ENCODE data around the gene TSC22D3. TPM values are rescaled to one million over a fixed set of nuclear protein-coding genes. Genes with fewer than 3 reads are reported as not detected.

Gene TSC22D3
- total RNA-seq, 1 experiment from 2014 or later = not detected

DNA sequence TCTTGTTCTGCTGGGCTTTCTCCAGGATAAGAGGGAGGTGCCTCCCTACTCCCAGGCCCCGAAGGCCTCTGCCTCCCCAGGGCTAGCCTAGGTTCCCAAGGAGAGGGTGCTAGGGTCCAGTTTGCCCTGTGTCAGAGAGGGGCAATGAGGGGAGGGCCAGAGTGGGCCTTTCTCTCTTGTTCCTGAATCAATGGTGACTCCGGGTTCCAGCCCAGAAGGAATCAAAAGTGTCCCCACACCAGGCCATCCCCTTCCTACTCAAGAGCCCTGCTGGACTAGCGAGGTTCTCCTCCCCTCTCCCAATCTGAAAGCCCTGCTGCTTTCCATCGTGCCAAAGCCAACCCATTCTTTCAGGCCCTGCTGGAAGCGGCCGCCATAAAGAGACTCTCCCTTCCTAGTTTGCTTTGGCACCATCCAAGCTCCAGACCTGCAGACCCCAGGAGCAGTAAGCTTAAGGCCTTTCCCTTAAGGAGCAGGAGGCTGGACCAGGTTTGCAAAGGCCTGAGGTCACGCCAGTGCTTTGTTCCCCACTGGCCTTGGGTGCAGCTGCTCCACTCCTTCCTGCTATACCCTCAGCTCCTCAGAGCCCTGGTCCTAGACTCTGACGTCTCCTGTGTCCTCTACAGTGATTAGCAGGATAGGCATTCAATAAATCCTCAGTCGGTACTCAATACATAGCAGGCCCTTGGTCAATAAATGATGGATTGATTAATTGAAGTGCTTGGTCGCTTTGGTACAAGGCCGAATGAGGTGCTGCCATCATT, 10.6 kb downstream of the TSC22D3 start:
- in situ Hi-C loops (cut with HindIII; ENCODE audit: low sequenced_read_pairs) = no loop called here
- DNase-seq (ENCODE audit: low spot score) = no peak

- no peak for DNase-seq (ENCODE audit: low spot score)
- in situ Hi-C loops (cut with HindIII; ENCODE audit: low sequenced_read_pairs) = no loop called here
Observed at GRCh38 chrX:107763647-107764046, 11.9 kb downstream of the TSC22D3 start.

DNA sequence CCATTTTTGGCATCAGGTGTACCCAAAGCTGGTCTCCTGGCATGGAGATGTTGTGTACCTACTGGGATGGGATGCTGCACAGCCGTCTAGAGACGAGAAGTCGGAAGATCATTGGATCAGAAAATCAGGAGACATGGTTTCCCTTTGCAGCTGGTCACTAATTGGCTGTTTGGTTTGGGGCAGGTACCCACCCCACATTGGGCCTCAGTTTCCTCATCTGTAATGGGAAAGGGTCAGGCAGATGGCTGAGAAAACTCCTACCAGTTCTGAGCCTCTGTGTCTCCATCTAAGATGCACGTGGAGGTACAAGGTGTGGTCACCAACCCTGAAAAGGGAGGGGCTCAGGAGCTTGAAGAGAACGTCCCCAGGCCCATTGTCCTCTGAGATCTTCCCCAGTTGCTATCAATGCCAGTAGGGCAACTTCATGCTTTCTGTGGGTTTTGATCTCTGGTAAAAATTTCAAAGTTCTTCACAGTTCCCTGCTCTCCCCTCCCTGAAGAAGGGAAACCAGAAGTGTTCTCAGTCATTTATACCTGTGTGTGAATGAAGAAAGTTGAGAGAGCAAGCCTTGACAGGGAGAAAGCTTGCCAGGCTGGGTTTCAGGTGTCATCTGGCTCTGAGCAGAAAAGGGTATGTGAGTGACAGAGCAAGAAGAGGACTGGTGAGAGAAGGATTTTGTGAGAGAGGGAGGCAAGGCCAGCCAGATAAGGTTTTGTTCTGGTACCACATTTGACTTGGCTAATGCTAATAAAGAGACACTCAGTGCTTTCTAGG, 15.1 kb downstream of the TSC22D3 start:
- in situ Hi-C loops (cut with HindIII; ENCODE audit: low sequenced_read_pairs) = no loop called here
- DNase-seq (ENCODE audit: low spot score) = no peak

DNA sequence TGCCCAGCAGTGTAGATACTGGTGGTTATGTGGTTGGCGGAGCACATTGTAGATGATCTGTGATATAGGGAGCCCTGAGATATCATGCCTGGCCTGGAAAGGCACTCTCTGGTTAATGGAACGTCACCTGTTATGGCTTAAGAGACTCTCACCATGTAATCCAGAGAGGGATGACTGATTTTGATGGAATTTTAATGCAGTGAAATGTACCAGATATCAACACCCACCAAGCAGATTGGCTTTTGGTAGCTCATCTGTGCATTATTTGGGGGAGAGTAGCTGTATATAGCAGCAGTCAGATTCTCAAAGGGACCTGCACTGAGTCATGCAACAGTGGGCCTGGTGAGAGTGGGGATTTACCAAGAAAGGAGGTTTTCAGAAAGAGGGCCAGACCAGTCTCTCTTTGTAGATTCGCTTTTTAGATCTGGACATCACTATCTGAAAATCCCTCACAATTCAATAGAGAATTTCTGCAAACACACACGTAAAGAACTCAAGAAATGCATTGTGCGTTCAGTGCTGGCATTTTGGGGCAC, 17.3 kb downstream of the TSC22D3 start:
- no peak for DNase-seq (ENCODE audit: low spot score)
- in situ Hi-C loops (cut with HindIII; ENCODE audit: low sequenced_read_pairs) = no loop called here

- DNase-seq (ENCODE audit: low spot score) = no peak
- in situ Hi-C loops (cut with HindIII; ENCODE audit: low sequenced_read_pairs) = no loop called here
Observed at GRCh38 chrX:107755721-107756120, 19.9 kb downstream of the TSC22D3 start.

- in situ Hi-C loops (cut with HindIII; ENCODE audit: low sequenced_read_pairs) = no loop called here
- no peak for DNase-seq (ENCODE audit: low spot score)
Observed at GRCh38 chrX:107753187-107753586, 22.4 kb downstream of the TSC22D3 start.

DNA sequence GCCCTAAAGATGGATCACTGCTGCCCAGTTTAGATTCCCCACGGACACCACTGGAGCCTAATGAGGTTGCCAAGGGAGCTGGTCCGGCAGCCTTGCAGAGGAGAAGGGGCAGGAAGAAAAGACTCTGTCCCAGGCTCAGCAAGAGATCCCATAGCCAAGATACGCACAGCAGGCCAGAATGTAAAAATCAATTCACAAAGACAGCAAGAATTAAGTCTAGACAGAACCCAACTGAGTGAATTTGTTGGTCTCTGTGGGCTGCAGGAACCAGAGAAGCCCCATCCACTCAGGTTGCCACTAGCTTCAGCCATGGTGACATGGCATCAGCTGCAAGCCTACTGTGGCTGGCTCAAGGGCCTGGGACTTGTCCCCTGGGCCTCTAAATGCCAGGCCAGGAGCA, 22.9 kb downstream of the TSC22D3 start:
- no peak for DNase-seq (ENCODE audit: low spot score)
- in situ Hi-C loops (cut with HindIII; ENCODE audit: low sequenced_read_pairs) = no loop called here

- peak; percentile 66 for DNase-seq (ENCODE audit: low spot score)
- in situ Hi-C loops (cut with HindIII; ENCODE audit: low sequenced_read_pairs) = no loop called here
Observed at GRCh38 chrX:107752043-107752442, 23.5 kb downstream of the TSC22D3 start.

DNA sequence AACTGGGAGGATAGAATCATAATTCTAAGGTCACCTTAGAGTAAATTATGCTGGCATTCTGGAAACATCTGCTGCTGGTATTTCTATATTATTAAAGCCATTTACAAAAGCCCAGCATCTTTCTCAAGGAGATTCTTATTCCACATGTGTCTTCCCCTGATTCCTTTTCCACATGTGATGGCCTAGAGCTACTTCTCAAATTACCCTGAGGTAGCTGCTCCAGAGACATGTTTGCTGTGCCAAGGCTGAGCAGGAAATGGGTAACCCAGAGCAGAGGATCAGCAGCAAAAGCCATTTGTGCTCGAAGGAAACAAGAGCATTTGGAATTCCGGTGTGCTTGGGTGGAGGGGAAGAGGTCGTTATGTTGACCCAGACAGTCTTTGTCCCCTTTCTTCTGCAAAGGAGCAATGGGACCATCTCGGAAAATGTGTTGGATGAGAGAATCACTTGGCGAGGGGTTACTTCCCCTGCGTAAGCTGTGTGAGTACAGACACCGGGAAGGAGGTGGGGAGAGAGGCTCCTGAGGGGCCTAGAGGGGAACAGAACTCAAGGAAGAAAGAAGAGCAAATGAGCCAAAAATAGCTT, 24.6 kb downstream of the TSC22D3 start:
- in situ Hi-C loops (cut with HindIII; ENCODE audit: low sequenced_read_pairs) = no loop called here

GRCh38 chrX:107750263-107750662, 25.3 kb downstream of the TSC22D3 start:
- in situ Hi-C loops (cut with HindIII; ENCODE audit: low sequenced_read_pairs) = no loop called here

More for the DNA sequence above, 24.6 kb downstream of the TSC22D3 start:
- no peak for DNase-seq (ENCODE audit: low spot score)

DNA sequence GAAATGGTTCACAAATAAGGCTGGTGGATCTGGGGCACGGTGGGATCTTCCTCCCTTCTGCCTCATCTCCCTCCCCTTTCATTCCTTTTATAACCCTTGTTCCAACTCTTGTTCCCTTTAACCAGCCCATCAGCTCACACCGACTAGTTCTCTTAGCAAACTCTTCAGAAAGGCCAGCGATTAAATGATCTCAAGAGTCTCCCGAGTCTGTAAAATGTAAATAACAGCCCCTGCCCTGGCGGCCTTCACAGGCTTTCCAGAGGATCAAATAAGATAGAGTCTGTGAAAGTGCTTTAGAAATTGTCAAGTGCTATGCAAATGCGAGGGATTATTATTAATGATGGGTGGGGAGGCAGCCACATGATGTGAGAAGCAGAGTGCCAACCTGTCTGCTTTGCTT, 27.1 kb downstream of the TSC22D3 start:
- no peak for DNase-seq (ENCODE audit: low spot score)
- in situ Hi-C loops (cut with HindIII; ENCODE audit: low sequenced_read_pairs) = no loop called here

More at GRCh38 chrX:107750263-107750662, 25.3 kb downstream of the TSC22D3 start:
- no peak for DNase-seq (ENCODE audit: low spot score)

- DNase-seq (ENCODE audit: low spot score) = no peak
- in situ Hi-C loops (cut with HindIII; ENCODE audit: low sequenced_read_pairs) = no loop called here
Observed at GRCh38 chrX:107747596-107748161, 27.9 kb downstream of the TSC22D3 start.

GRCh38 chrX:107744868-107745267, 30.7 kb downstream of the TSC22D3 start:
- in situ Hi-C loops (cut with HindIII; ENCODE audit: low sequenced_read_pairs) = no loop called here
- DNase-seq (ENCODE audit: low spot score) = no peak

DNA sequence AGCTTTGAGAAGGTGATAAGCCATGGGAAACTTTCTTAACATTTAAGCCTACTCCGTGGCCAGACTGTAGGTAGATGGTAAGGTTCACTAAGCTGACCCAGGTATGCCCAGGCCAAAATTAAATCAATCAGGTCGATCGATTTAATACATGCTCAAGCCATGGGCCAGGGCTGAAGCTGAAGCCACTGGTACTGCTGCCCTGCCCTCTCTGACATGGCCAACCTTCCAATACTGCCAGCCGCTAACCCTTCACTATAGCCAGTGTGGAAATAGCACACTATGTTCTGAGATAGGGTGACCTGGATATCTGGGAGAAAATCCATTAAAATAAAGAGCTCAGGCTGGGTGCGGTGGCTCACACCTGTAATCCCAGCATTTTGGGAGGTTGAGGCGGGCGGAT, 31.6 kb downstream of the TSC22D3 start:
- in situ Hi-C loops (cut with HindIII; ENCODE audit: low sequenced_read_pairs) = no loop called here
- DNase-seq (ENCODE audit: low spot score) = no peak

DNA sequence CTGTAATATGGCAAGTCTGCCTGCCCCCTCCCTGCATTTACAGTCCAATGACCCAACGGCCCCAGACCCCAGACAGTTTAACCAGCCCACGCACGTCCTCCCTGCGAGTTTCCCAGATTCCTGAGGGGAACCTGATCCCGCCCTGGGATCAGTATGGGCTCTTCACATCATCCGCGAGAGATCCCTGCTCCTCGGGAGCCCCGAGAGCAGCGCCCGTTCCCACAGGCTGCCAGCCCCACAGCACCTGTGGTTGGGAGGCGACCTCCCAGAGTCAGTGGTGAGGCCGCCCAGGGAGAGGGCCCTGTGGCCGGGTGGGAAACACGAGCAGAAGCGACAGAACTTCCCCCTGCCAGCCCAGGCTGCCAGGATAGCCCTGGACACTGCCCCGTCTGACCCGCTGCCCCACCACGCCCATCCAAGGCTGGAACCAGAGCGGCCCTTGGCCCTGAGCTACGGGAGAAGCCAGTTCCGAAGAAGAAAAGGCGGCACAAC, 32.8 kb downstream of the TSC22D3 start:
- in situ Hi-C loops (cut with HindIII; ENCODE audit: low sequenced_read_pairs) = no loop called here
- no peak for DNase-seq (ENCODE audit: low spot score)

GRCh38 chrX:107741404-107741790, 34.2 kb downstream of the TSC22D3 start:
- in situ Hi-C loops (cut with HindIII; ENCODE audit: low sequenced_read_pairs) = no loop called here
- no peak for DNase-seq (ENCODE audit: low spot score)

DNA sequence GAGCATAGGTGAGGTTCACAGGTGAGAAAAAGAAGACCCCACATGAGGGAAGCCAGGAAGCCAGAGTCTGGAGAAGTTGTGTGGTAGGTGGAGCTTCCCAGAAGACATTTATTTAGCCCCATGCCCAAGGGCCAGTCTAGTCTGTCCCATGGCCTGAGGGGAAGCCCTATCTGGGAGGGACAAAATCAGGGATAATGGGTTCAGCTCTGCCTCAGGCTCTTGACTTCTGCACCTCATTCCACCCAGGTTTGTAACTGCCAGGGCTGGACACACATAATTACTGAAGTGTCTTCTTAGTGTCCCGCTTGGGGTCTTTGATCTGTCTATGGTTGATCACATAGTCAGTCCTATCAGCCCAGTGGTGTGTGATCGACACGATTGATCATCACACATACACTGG, 36.0 kb downstream of the TSC22D3 start:
- DNase-seq (ENCODE audit: low spot score) = no peak
- in situ Hi-C loops (cut with HindIII; ENCODE audit: low sequenced_read_pairs) = no loop called here

DNA sequence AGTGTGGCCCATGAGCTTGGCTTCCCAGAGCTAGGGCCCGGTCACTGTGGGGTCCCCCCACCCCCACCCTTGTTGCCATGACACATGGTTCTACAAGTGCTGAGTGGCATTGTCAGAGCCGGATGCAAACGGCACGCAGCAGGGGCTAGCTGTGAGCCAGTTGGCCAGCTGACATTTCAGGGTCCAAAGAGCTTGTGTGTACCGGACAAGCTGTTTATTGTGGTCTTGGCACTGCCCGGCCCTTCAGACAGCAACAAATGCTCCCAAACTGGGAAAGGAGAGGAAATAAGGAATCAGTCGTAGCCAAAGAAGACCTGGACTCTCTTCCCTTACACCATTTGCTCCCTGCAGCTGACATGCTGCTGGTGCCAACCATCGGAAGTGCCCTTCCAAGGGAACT, 36.8 kb downstream of the TSC22D3 start:
- in situ Hi-C loops (cut with HindIII; ENCODE audit: low sequenced_read_pairs) = no loop called here
- peak; percentile 95 for DNase-seq (ENCODE audit: low spot score)

GRCh38 chrX:107738272-107738671, 37.3 kb downstream of the TSC22D3 start:
- in situ Hi-C loops (cut with HindIII; ENCODE audit: low sequenced_read_pairs) = no loop called here
- peak; percentile 84 for DNase-seq (ENCODE audit: low spot score)
